ENCODE measurements around the gene APCDD1.
"Not testable (repeated sequence)": the region's sequence is repeated elsewhere in the genome, so short reads cannot be mapped to it uniquely, and the experiment has no call there.

The APCDD1 gene

DNA sequence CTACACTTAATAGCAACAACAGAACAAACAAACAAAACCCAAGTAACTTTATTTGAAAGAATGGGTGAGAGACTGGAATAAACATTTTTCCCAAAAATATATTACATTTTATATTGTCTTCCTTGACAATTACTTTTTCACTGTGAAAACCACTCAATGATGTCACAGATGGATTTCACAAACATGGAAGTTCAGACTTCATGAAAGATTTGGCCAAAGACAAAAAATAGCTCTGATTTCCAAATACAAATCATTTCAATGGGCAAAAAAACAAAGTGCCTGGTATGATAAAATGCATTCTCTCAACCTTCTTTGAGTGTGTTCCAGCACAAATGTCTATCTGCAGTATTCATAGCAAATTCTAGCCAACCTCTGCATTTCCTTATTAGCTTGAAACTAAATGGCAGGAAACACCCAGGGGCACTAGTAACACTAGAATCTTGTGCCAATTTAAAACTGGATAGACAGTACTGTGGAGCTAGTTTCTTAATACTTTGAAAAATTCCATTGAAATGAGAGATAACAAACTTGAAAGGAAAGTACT is 42.8 kb downstream of the APCDD1 start:
- no peak for DNase-seq

DNA sequence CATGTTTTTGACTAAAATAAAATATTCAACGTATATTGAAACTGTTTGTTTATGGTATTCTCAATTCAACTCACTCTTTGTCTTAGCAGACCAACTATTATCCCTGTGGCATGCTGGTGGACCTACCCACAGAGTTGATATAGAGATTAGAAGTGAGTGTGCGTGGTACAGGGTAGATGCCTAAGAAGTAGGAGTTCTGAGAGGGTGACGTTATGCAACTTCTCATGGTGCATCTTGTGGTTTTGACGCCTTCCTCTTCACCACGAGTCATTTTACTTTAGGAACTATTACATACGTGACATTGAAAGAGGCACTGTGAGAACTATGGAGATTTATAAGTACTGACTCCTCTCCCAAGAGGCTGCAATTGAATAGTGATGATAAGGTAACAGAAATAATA is 44.8 kb downstream of the APCDD1 start:
- DNase-seq: no peak

DNA sequence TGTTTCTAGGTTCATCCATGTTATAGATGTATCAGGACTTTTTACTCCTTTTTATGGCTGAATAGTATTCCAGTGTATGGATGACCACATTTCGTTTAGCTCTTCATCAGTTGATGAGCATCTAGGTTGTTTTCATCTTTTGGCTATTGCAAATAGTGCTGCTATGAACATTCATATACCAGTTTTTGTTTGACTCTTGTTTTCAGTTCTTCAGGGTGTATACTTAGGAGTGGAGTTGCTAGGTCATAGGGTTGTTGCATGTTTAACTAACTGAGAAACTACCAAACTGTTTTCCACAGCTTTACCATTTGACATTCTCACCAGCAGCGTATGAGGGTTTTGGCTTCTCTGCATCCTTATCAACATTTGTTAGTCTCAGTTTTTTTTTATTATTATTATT is 45.6 kb downstream of the APCDD1 start:
- DNase-seq: no peak

DNA sequence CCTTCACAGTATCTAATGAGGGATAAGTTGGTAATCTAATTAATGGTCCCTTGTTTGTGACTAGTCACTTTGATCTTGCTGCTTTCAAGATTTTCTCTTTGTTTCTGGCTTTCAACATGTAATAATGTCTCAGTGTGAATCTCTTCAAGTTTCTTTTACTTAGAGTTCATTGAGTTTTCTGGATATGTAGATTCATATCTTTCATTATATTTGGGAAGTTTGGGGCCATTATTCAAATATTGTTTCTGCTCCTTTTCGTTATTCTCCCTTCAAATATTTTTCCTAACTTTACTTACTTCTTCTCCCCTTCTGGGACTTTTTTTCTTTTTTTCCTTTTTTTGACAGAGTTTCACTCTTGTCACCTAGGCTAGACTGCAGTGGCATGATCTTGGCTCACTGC is 50.3 kb downstream of the APCDD1 start:
- DNase-seq: no peak

DNA sequence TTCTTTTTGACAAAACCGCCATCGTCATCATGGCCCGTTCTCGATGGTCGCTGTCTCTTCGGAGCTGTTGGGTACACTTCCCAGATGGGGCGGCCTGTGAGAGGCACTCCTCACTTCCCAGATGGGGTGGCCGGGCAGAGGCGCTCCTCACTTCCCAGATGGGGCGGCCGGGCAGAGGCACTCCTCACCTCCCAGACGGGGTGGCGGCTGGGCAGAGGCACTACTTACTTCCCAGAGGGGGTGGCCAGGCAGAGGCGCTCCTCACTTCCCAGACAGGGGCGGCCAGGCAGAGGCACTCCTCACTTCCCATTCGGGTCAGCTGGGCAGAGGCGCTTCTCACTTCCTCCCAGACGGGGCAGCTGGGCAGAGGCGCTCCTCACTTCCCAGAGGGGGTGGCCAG is 51.5 kb downstream of the APCDD1 start:
- DNase-seq: not testable (repeated sequence)

DNA sequence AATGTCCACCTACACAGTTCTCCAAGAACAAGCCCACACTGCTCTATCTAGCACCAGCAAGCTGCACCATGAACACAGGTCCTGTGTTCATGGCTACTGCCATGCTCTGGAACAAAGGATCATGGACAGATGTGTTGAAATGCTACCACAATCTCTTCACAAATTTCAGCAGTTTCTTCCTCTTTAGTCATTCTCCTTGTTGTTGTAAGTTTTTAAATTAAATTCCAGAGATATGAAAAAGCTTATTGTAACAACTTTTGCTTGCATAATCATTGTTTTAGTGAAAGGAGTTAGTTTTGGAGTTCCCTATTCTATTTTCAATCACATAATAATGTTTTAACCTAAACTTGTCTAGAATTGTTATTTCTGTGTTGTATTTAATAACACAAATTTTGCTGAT is 54.2 kb downstream of the APCDD1 start:
- no peak for DNase-seq

DNA sequence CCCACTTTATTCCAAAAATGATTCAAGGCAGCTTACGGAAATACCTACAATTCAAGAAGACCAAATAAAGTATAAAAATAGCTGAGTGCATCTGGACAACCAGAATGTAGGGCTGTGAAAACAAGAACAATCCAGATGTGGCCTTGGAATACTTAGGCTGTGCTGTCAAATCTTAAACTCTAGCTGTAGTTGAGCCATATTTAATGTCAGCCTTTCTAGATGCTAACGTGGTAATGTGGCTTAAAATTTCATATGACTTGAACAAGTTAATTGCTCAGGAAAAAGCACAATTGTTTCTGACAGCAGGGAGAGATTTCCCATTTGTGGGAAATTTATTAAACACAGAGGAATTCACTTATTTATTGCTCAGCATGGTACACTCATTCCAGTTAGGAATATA is 56.8 kb downstream of the APCDD1 start:
- no peak for DNase-seq

DNA sequence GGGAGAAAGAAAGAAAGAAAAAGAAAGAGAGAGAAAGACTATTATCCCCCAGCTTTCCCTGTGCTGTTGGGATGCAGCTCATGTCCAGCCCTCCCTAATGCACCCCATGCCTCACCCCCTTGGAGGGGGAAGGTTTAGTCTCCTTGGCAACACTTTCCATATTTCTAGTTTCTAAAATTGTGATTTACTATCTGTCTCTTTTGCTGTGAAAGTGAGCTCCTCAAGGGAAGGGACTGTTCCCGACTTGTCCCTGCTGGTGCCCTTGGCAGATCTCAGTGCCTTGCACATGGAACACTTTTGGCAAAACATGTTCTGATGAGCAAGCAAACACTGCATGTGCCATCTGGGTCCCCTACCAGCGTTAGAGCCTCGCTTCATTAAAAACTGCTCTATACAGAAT is 59.6 kb downstream of the APCDD1 start:
- DNase-seq: no peak

DNA sequence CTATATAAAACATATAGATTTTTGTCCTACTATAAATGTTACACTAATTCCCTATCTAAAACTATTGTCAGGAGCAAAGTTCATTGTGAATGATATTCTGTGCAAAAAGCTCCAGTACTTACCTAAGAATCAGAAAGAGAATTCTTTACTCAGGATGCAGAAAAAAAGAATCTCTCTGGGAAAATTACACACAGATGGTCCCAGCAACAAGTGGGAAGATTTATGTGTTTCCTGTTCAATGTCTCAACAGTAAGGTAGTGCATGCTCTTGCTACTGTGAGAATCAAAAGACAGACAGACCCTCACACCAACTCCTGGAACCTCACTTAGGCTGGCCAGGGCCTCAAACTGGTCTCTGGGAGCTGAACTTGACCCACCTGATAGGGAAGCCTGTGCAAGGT is 60.2 kb downstream of the APCDD1 start:
- no peak for DNase-seq

DNA sequence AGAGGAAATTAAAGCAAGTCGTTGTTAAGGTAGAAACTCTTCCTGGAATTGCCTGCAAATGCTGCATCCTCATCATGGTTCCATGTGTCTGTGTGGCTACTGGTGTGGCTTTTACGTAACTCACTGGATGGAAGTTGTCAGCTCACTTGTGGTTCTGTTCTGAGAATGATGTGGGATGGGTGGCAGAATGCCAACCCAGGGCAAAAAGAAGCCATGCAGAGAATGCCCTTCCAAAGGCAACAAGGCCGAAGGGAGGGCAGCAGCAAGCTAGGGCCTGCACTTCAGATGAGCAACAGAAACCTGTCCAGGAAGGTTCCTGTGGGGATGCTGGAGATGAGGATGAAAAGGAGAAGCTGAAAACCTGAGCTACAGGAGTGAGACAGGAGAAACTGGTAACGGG is 61.0 kb downstream of the APCDD1 start:
- no peak for DNase-seq

DNA sequence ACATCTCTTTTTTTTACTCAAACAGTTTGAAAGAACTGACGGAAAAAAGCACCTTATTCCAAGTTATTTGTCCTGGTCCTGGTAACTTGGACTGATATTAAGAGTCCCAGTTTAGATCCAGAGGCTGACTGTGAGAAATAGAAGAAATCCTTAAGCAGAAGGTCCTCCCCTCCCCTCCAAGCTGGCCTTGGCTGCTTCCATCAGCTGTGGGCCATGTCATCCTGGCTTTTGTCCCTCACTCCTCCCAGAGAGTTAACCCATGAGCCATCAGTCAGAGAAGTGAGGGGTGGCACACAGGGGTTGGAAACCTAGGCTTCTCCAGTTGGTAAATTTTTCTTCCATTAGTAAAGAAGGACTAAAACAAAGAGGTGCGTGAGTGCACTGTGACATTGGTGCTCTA is 61.6 kb downstream of the APCDD1 start:
- DNase-seq: no peak

DNA sequence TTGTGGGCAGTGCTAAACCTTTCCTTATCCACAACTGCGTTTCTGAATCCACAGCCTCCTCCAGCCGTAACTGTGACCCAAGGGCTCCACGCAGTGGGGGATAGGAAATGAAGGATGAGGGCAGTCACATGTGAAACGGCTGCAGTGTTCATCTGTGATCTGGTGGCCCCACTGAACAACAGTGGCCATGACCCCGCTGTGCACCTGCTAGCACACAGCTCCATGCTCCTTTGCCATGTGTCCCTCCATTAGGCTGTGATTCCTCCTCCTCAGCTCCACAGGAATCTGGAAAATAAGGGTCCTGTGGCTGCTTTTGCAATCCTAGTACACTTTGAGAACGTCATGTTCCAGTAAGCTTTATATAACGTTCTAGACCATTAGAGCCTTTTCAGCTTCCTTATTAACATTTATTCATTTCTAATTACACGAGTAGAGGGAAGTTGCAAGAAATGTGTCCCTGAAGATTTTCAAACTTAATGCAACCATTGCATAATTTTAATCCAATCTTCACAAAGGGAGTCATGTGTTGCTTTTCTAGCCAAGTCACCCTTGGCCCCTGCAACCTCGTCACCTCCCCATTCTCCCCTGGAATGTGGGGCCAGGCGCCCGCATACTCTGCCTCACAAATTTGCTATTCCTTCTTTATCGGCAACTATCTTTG is 64.3 kb downstream of the APCDD1 start:
- peak; percentile 50 for DNase-seq

DNA sequence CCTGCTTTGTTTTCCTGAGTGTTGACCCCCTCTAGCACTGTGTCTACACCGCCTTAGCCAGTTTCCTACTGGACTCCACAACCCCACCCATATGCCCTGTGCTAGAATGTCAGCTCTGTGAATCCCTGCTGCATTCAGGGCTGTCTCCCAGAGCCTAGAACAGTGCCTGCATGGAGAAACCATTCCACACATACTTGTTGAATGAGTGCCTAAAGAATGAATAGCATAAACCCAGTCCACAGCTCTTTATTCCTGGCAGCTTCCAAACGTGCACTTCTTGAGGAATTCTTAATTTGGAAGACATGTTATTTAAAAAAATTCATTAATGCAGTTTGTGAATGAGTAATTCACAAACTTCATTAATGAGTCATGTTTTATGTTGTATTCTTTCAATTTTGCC is 64.9 kb downstream of the APCDD1 start:
- no peak for DNase-seq

DNA sequence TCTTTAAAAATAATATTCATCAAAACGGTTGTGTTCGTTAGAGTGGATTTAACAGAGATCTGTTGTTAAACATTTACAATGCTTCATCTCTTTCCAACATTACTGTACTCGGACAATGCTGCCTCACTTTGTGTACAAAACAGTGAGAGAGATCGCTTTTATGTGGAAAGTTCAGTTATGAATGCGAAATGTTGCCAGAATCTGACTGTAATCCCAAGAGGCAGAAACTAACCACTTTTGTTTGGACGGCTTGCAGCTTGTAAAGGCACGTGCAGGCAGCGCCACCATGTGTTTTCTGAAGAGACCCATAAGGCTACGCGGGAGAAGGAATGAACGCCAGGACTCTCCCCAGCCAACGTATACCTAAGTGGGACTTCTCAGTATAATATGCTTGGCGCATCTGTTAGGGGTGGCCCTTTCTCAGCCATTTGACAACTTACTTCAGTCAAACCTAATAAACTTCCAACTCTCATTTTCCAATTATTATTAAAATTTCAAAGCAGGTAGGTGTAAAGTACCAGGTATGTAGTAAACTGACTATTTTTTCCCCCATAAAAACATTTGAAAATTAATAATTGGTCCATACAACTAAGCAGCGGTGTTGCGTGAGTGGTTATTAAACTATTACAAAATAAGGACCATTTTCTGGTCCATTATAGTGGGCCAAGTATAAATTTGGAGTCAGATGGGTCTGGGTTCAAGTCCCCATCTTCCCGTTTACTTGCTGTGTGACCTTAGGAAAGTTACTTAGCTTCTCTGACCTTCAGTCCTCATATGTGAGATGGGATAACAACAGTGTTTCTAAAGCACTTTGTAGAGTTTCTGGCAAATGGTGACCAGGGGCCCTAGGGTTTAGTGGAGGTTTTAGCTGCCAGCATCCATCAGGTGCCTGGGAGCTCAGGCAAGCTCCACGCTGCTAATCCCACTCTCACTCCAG is 65.8 kb downstream of the APCDD1 start:
- DNase-seq: no peak

DNA sequence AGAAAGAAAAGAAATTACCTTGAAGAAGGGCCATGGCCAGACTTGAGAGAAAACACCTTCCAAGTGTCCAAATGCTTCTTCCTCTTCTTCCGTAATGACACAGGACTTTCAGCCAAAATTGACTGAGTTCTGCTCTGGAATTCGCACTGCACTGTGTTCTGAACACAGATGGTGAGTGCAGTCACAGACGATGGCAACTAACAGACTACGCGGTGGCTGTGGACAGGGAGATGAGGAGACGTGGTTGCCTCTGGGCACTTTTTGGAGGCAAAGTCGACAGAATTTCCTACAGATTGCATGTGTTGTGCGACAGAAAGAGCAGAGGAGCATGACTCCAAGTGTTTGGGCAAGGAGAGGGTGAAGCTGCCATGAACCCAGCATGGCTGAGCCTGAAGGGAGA is 67.1 kb downstream of the APCDD1 start:
- no peak for DNase-seq

DNA sequence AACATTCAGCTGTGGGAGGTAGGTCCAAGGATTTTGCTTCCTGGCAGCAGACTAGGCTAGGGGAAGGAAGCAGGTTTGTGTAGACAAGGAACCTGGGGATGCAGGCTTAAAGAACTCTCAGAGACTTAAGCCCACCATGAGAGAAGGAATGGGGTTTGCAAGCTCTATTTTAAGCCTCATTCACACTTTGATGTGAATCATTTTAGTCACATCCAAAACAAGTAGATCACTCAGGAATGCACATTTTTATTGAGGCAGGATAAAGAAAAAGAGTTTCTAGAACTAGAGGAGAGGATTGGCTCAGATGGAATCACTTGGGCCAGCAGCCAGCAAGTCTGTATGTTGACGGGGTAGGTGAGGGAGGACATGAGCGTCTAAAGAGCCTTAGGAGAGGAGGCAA is 68.1 kb downstream of the APCDD1 start:
- DNase-seq: no peak

DNA sequence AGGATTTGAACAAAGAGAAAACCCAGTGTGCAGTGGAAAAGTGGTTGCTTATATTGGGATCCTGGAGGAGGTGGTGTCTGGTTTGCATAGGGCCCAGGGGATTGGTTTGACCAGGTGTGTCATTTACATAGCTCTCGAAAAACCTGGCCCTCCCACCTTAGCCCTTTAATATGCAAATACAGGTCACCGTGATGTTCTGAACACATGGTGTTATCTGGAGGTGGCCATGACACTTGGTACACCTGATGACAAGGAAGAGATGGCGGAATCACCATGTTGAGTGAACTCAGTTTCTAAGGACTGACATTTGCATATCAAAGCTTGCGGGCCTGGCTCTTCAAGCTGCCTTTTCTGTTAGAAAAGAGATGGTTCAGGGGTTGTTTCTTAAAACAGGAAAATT is 69.1 kb downstream of the APCDD1 start:
- DNase-seq: no peak

DNA sequence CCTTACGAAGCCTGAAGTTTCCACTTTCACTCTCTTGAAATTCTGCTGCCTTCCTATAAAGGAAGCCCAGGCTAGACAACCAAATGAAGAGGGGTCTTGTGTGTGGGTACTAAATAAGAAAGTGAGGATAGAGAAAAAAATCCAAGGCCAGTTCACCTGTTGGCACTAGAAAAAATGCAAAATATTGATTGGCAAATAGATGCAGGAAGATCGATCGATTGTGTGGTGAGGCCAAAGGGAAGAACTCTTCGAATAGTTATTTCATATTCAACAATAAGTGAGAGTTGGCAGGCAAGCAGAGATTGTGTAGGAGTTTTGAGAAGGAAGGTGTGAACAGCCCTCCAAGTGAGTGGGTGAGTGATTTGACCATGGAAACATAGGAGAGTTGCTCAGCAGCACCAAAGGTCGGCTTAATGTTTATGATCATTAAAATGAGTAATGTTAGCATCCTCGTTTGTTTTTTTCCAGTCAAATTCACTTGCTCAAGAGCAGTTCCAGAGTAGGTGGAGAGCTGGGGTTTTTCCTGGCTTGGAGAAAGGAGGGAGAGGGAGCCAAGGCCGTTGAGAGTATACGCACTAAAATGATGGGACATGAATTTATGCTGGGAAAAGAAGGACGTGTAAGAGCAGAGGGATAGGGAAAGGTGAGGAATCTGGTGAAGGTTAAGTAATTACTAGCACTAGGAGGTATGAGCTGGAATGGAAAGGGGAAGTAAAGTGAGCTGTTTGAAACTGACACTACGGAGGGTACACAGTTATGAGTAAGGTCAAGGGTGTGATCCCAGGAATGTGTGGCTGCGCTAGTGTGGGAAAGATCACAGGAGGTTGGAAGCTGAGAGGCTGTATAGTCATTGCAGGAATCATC is 70.3 kb downstream of the APCDD1 start:
- no peak for DNase-seq

DNA sequence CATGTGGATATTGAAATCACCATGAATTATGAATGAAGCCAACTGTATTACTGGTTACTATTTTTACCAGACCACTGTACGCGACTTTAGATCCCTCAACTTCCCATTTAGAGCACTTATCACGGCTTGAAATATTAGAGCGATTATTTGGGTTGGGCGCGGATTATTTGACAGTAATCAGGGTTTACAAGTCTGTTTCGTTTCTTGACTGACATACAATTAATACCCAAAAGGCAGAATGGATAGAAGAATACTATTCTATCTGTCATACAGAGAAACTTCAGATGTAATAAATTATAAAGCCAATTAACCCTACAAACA is 70.9 kb downstream of the APCDD1 start:
- no peak for DNase-seq

DNA sequence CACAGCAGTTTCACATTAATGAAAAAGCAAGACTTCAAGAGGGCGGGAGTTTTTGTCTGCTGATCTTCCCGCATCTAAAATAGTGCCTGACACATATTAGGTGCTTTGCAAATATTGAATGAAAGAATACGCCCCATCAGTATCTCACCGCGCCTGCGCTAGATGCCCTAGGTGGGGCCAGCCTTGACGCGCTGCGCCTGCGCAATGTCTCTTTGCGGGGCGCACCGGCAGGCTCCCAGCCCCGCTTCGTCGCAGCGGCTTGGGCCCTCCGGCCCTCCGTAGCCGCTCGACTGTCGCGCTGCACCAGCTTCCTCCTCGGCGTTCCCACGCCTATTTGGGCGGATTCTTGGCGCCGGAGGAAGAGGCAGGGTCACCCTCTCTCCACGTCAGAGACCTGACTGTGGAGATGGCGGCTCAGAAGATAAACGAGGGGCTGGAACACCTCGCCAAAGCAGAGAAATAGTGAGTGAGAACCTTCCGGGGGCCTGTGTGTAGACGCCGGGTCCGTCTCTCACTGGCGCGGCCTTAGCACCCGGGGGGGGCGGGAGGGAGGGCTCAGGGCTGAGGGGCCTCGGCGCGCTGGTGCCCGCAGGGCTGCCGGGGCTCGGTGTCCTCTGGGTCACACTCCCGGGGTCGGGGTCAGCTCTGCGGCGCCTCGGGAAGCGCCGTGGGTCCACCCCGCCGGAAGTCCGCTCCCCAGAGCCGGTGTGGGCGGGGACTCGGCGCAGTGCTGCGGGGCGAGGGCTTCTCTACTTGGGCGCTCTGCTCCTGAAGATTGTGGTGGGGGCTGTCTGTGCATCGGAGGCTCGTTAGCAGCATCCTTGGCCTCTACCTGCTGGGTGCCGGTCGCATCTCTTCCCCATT is 71.5 kb downstream of the APCDD1 start, which contains the start of gene NAPG:
NAPG (plus strand) TSS at position 331 of the 864 bp plus-strand sequence; CDS start at position 407, 76 bp downstream.
- DNase-seq: peak; percentile 53

DNA sequence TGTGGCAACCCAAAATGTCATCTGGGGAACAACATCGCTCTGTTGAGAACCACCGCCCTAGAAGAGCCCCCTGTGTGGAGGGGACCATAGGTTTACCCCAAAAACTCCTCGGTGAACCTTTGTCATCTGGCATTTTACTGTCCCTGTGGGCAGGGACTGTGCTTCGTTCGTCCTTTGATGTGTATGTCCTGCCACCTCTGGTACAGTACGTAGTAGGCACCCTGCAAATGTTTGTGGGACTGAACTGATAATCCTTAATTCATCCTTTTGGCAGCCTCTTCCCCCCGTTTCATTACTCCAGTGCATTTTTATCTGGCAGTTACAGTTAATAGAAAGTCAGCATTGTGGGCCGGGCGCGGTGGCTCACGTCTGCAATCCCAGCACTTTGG is 72.1 kb downstream of the APCDD1 start:
- no peak for DNase-seq

DNA sequence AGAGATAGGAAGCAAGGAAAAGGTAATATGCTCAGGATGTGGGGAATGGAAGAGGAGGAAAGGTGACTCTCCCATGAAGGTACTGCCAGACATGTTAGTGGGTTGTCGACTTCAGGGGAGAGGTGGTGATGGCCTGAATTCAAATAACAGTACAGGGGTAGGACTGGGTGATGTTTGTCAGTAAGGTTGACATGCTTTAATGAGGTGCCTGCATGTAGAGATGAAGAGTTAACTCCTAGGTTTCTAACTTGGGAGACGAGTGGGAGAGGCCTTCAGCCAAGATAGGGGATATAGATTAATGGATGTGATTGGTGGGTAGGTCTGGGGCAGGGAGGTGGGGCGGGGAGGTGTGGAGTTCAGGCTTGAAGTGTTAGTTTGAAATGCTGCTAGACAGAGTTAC is 74.0 kb downstream of the APCDD1 start:
- no peak for DNase-seq
